NCI-H82 (cell line): ENCODE measurements around the gene LIMD2.
"Not testable (repeated sequence)": the region's sequence is repeated elsewhere in the genome, so short reads cannot be mapped to it uniquely, and the experiment has no call there.

Experiments used
- DNase-seq: peaks from one replicate; lab custom pipeline; 2025; lab: John Stamatoyannopoulos, UW

The LIMD2 gene

GRCh38 chr17:63699638-63700527, at the start of gene LIMD2:
Gene LIMD2, minus strand, starts transcription at chr17:63700125. Its CDS starts 827 bp downstream, at chr17:63699298.
- peak; percentile 83 for DNase-seq

- peak; percentile 99 for DNase-seq
Measured at GRCh38 chr17:63741408-63742173, 41.7 kb upstream of the LIMD2 start, which contains the start of gene STRADA. Gene STRADA, minus strand, starts transcription at chr17:63741799. Its CDS starts 13,430 bp downstream, at chr17:63728369.

DNA sequence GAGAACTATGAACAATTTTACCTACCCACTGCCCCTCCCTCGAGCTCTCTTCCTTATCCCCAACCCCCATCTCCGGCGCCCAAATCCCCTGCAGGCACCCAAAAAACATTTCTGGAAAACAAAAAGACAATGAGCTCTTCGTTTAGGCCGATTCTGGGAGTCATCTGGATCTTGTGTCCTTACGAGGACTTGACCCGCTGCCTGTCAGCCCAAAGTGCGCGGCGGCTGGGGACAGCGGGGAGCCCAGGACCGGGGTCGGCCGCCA, 41.1 kb upstream of the LIMD2 start:
- DNase-seq, result no peak

GRCh38 chr17:63740464-63741142, 40.7 kb upstream of the LIMD2 start:
- peak; percentile 34 for DNase-seq

DNA sequence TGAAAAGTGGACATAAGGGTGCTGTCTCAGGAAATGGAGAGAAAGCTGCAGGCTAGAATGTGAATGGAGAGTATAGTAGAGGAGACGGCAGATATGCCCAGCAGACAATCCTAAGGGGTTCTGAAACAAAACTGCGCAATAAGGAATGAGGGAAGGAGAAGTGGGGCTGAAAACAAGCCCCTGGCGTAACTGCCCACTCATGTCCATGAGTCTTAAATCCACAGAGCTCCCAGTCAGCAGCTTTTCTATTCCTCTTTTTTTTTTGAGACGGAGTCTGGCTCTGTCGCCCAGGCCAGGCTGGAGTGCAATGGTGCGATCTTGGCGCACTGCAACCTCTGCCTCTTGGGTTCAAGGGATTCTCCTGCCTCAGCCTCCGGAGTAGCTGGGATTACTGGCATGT, 35.8 kb upstream of the LIMD2 start:
- no peak for DNase-seq

DNA sequence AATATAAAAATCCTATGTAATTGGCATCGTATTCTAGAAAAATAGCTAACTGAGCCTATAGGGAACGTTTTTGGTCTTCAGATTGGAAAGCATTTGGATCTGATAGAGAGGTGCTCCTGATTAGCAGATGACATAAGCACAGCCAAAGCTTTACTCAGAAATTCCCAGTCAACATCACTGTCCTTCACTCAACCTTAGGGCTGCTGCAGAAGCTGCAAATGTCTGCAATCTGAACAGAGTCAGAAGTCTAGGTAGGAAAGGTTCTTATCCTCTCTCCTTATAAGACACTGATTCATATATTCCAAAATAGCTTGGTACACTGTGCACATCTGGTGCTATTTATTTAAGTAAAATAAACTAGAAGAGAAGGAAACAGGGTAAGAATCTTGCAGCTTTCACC, 22.5 kb upstream of the LIMD2 start:
- no peak for DNase-seq

- not testable (repeated sequence) for DNase-seq
Measured at GRCh38 chr17:63720194-63720593, 20.3 kb upstream of the LIMD2 start.

DNA sequence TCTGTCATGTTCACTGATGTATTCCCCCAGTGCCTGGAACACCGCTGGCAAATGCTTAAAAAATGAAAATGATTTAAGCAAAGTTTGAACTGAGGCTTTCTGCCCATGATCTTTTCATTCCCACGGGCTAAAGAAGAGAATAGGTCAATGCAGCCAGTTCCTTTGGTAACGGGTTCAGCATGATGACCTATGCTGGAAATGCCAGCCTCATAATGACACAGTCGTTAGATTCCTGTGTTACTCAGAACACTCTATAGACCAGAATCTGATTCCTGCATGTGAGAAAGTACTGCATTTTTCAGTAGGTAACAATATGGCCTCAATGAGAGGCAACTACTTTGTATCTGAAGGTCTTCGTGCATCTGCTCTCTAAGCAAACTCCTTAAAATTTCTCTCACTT, 19.1 kb upstream of the LIMD2 start:
- DNase-seq, result no peak

DNA sequence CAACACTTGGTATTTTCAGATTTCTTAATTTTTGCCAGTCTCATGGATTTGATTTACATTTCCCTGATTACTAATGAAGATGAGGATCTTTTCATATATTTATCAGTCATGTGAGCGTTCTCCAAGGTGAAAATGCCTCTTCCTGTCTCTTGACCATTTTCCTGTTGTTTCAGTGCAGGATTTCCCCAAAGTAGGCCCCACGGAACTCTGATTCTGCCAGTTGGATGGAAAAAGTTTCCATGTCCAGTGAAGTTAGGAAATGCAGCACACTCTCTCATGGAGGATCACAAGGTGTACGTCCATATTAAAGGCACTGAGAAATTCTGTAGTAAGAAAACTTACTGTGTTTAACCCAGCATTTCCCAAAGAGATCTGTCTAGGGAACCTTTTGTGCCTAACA, 16.5 kb upstream of the LIMD2 start:
- no peak for DNase-seq

DNA sequence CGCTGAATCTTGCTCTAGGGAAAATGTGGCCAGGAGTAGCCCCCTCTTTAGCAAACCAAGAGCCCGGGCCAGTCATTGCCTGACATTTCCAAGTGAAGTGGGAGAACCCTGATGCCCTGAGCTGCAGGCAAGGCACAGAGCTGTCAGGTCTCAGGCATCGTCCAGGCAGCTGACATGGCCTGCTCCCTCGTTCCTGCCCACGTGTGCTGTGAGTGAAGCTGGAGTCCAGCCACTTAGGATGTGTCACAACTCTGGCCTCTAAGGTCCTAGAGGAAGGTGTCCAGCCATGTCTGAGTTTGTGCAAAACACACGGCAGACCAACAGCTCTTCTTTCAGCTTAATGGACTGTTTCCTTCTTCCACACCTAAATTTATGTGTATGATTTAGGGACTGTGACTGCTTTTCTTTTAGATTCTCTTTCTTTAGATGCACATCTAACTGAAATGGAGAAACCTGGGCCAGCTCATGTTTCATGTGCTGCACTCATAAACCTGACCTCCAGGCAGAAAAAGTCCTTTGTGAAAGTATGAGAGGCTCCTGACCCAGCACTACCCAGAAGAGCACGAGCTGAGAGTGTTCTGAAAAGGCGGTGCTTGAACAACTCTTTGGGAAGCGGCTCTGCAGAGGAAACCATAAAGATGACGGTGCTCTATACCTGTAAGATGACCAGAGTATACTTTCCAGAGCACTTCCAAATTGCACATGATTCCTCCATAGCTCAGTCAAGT, 14.8 kb upstream of the LIMD2 start:
- DNase-seq, result no peak

DNA sequence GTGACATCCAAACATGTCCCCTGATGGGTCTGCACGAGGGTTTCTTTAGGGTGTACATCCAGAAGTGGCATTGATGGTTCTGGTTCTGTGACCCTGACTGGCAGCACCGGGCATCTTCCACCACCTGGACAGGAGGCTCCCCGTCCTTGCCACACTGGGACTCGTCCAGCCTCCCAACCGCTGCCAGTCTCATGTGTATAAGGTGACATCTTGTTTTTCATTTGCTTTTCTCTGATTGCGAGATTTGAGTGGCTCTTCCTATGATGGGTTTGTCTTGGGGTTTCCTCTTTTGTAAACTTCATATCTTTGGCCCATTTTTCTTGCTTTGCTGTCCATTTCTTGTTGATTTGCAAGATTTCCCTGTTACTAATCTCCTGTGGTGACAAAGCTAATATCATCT, 9.2 kb upstream of the LIMD2 start:
- no peak for DNase-seq

- DNase-seq, result no peak
Measured at GRCh38 chr17:63707151-63707550, 7.2 kb upstream of the LIMD2 start.

GRCh38 chr17:63706336-63707082, 6.6 kb upstream of the LIMD2 start:
- no peak for DNase-seq

DNA sequence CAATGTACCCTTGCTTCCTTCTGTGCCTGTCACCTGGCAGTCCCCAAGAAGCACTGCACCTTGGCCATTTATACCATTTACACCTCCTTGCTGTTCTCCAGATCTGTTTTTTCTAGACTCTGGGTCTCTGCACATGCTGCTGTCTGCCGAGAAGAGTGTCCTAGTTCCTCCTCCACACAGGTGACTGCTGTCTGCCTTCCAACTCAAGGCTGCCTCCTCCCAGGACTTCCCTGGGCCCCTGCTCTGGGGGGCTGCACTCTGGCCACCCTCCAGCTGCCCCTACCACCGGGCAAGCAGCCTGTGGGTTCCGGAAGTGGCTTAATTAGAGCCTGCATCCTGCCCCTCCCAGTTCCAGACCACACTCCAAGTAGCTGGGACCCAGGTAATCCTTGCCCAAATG, 5.7 kb upstream of the LIMD2 start:
- DNase-seq, result peak; percentile 47

DNA sequence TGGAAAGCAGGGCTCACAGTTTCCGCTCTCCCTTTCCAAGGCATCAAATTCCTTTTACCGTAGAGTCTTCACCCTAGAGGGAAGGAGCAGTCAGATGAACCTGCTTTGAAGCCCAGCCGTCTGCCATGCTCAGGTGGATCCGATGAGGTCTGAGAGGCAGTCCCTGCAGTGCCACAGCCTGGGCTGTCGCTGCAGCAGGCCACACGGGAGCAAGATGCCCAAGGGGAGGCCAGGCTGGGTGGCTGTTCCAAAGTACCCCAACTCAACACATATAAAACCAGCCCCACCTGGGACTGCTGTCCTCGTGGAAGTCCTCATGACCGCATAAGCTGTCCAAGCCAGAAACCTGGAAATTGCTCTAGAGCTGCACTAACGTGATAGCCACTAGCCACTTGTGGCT, 4.9 kb upstream of the LIMD2 start:
- no peak for DNase-seq

GRCh38 chr17:63704259-63704576, 4.3 kb upstream of the LIMD2 start:
- no peak for DNase-seq

- no peak for DNase-seq
Measured at GRCh38 chr17:63703556-63704258, 3.8 kb upstream of the LIMD2 start.

DNA sequence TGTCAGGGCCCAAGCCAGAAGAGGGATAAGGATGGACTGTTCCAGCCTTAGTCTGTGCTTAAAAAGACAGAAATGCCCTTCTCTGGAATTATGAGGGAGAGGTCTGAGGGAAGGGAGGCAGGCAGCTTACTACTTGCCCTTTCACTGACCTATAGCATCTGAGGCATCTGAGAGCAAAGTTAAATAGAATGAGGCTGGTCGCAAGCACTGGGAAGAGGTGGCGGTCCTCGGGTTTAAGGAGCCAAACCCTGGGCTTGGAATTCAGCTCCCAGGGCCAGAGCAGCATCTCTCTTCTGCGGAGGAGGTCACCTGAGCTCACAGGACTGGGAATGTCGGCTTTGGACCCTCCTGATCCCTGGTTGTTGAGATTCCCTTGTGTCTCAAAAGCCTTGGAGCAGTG, 3.1 kb upstream of the LIMD2 start:
- no peak for DNase-seq

GRCh38 chr17:63702721-63703015, 2.7 kb upstream of the LIMD2 start:
- peak; percentile 33 for DNase-seq

GRCh38 chr17:63701868-63702720, 2.2 kb upstream of the LIMD2 start:
- DNase-seq, result peak; percentile 51
